Measurements from ENCODE around the gene PDZD2.

DNA sequence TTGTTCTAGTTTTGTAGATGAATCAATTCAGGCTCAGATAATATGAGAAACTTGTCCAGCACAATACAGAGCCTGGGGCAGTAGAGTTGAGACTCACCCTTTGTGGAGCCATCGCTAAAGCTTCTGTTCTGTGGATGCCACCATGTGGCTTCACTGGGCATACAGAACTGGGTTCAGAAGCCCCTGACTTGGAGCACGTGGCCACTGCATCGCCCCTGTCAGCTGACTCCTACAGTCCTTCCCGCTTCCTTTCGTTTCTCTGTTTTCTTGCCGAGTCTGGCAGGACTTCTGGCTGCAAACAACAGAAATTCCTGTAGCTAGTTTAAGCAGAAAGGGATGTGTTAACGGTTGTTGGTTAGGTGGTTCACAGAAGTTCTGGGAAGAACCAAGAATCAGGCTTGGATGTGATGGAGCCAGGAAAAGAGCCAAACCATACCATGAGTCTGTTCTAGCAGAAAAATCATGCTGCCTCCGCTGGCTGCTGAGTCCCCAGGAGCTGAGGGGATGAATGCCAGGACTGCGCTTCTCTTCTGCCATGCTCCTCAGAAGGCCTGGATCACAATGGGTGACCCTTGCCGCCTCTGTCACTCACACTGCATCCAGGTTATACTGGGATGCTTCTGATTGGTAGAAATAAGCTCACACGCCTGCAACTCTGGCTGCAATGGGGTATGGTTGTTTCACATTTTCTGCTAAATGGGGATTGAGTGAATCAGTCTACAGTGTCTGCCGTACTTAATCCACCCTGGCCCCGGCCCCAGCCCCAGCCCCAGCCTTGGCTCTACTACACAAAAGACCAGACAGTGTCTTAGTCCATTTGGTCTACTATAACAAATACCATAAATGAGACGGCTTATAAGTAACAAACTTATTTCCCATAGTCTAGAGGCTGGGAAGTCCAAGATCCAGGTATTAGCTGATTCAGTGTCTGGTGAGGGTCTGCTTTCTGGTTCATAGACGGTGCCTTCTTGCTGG lies 272.6 kb downstream of the PDZD2 start:
- TF ChIP-seq POLR2AphosphoS5 (IDR thresholded peaks at IDR 0.05; ENCODE audit: insufficient read depth, low read depth, low read length) (no peak), EZH2 (IDR thresholded peaks at IDR 0.05; ENCODE audit: borderline replicate concordance, low read depth, low read length, severe bottlenecking) (no peak), MYC (IDR thresholded peaks at IDR 0.05; ENCODE audit: low read depth, low read length) (no peak)
- TF ChIP-seq, protein P1, sequence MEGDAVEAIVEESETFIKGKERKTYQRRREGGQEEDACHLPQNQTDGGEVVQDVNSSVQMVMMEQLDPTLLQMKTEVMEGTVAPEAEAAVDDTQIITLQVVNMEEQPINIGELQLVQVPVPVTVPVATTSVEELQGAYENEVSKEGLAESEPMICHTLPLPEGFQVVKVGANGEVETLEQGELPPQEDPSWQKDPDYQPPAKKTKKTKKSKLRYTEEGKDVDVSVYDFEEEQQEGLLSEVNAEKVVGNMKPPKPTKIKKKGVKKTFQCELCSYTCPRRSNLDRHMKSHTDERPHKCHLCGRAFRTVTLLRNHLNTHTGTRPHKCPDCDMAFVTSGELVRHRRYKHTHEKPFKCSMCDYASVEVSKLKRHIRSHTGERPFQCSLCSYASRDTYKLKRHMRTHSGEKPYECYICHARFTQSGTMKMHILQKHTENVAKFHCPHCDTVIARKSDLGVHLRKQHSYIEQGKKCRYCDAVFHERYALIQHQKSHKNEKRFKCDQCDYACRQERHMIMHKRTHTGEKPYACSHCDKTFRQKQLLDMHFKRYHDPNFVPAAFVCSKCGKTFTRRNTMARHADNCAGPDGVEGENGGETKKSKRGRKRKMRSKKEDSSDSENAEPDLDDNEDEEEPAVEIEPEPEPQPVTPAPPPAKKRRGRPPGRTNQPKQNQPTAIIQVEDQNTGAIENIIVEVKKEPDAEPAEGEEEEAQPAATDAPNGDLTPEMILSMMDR (IDR thresholded peaks at IDR 0.05; ENCODE audit: extremely low read depth in 1 of 2, insufficient read depth in 1 of 2, low read depth in 1 of 2, low read length in 2 of 2), result no peak

All from endothelial cell of umbilical vein (primary cell).